HTR-8/SVneo (cell line): ENCODE data around the gene TUBB2A.
A peak's percentile ranks its signal among the peaks of the same experiment; 100 is the strongest.
"Not testable (repeated sequence)": the region's sequence is repeated elsewhere in the genome, so short reads cannot be mapped to it uniquely, and the experiment has no call there.

Source experiments
- DNase-seq: peaks from one replicate; pipeline ENCODE4 v3.0.0; 2011; ENCODE audit warnings: low spot score, mixed read lengths; ENCODE audit not compliant: insufficient read length
- FAIRE-seq: peaks from 2 replicates; lab custom pipeline; 2011; peaks lifted over from hg19 to GRCh38; lab: Jason Lieb, UNC

TUBB2A gene

DNA sequence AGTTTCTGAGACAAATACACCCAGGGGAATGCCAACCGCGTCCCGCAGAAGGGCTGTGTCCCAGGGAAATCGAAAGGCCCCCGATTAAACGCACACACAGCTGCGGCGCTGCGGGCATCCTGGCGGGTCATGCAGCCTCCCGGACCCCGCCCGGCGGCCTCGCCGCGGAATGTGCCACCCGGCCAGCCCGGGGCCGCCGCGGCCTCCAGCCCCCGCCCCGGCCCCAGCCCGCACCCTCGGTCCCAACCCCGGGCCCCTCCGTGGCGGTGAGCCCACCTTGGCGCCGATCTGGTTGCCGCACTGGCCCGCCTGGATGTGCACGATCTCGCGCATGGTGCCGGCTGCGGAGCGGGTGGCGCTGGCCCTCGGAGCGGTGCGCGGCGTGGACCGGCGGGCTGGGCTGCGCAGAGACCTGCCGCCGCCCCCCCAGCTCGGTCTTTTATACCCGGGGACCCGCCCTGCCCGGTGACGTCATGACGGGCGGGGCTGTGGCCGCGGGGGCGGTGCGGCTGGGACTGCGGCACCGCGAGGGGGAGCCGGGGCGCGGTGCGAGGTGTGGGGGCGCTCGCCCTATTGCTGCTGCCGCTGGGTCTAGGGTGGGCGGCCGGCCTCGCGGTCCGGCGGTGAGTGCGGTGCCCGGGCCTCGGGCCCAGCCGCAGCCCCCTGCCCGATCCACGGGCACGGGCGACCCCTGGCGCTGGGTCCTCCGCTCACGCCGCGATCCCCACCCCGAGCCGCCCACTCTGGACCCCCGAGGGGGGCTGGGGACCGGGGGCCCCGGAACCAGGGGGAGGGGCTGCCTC lies at the start of gene TUBB2A:
Gene TUBB2A, minus strand, starts transcription at position 414 of the 803 bp plus-strand sequence. Its CDS starts 81 bp downstream, at position 333.
- DNase-seq (peak; percentile 93), FAIRE-seq (peak; percentile 87)

- DNase-seq, result no peak
These were observed 49.1 kb upstream of the TUBB2A start for GRCh38 chr6:3206339-3207015.

GRCh38 chr6:3205913-3206312 lies 48.6 kb upstream of the TUBB2A start:
- FAIRE-seq (no peak), DNase-seq (no peak)

More at GRCh38 chr6:3206339-3207015, 49.1 kb upstream of the TUBB2A start:
- FAIRE-seq, result no peak

DNA sequence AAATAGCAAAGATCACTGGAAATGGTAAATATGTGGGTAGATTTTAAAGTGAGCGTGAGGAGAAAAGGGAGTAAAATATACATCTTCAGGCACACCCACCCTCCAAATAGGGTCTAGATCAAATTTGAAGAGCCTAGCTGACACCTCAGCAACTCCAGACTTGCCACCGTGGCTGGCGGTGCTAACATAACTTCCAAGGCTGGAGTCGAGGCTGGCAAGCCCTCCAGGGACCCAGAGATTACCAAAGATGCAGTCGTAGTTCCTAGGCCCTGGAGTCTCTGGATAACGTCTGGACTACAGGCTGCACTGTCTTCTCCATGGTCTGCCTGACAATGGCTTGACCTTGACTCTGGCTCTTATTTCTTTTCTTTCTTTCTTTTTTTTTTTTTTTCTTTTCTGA lies 47.6 kb upstream of the TUBB2A start:
- FAIRE-seq, result no peak
- no peak for DNase-seq

DNA sequence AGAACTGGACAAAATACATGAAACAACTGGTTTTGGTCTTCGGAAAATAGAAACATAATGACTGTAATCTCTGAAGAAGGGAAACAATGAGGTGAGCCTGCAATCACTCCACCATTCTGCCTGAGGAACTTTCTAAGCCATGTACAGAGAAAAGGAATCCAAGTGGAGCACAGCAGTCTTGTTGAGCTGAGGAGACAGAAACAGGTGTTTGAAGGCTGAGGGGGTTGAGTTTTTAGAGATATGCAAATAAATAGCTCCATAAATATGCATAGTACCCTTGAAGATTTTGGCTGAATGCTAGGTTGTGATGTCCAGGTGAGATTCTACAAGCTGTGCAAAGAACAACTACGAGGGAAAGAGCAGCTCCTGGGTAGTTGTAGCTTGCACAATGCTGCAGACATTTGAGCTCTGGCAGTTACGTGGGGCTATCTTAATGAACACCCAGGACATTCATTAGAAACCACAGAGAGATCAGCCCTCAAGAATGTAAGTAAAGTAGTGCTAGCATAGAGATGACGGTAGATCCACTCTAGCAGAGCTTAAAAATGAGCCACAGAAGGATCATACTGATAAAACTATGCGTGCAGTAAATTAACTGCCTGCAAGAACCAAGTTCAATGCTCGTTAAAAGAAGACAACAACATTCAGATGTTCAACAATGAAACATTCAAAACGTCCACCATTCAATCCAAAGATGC lies 45.8 kb upstream of the TUBB2A start:
- DNase-seq (no peak), FAIRE-seq (no peak)

DNA sequence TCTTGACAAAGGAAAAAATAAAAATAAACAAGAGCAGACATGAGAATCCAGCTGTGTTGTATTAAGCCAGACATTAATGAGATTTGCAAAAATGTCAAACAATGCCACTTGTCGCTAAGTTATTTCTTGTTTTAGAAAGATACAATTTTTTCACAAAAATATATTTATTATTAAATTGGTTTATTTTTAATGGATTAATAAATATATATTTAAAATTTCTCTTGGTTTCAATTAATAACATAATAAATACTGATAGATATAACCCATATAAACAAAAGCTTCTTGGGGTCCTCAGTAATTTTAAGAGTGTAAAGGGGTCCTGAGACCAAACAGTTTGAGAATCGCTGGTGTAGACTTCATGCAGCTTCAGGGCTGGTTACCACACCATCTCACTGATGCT lies 44.0 kb upstream of the TUBB2A start:
- DNase-seq, result no peak
- FAIRE-seq, result no peak

- no peak for DNase-seq
- FAIRE-seq, result no peak
These were observed 43.3 kb upstream of the TUBB2A start for GRCh38 chr6:3200682-3201081.

DNA sequence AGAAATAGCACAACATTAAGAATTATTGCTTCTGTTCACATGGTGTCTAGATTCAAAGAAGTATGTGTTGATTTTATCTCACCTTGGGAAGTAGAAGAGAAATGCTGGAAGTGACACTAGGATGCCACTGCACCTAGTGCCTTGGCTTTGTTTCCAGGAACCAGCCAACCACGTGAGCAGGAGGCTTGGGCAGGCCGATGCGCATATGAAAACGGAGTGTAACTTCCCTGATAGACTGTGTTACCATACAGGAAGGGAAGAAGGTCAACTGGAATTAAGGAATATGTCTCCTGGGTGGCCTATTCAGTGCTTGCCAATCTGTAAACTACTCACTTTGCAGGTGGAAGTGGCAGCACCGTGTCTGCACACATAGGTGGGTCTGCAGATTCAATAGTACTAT lies 42.0 kb upstream of the TUBB2A start:
- no peak for FAIRE-seq
- DNase-seq, result no peak

- not testable (repeated sequence) for DNase-seq, FAIRE-seq
These were observed 40.4 kb upstream of the TUBB2A start for GRCh38 chr6:3197734-3198133.

DNA sequence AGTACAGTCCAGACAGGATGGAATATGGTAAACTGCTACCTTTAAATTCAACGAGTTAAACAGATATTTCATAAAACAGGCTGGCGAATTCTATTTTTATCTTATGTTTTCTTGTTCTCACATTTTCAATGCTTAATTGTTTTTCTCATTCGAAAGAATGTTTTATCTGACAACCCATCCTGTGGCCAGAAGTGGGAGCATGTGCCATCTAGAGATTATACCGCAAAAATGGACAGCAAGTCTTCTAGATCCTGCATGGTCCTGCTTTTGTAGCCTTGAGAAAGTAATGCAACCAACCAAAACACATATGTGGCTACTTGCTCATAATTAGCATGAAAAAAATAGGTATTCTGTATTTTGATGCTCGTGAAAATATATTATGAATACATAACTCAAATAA lies 39.4 kb upstream of the TUBB2A start:
- FAIRE-seq (no peak), DNase-seq (no peak)

DNA sequence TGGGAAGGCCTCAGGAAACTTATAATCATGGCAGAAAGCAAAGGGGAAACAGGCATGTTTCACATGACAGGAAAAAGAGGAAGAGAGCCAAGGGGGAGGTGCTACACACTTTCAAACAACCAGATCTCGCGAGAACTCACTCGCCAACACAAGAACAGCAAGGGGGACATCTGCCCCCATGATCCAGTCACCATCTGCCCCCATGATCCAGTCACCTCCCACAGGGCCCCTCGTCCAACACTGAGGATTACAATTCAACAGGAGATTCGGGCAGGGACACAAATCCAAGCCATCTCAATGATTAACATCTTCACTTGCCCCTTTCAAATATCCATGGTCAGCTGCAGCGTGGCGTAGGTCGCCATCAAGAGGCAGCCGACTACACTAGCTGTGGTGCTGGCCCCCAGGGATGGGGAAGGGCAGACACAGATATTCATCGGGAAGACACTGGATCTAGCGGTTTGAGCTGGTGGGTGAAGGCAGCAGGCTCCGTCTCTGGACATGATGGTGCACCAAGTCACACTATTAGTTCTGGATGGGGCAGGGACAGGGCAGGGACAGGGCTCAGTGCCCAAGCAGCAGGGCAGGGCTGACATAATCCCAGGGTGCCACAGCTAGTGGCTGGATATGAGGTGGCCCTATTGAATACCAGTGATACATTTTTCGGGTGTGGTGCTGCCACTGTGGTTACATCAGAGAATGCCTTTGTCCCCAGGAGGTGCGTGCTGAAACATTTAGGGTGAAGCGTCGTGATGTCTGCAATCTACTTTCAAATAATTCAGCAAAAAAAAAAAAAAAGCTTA lies 38.6 kb upstream of the TUBB2A start:
- no peak for DNase-seq
- no peak for FAIRE-seq

DNA sequence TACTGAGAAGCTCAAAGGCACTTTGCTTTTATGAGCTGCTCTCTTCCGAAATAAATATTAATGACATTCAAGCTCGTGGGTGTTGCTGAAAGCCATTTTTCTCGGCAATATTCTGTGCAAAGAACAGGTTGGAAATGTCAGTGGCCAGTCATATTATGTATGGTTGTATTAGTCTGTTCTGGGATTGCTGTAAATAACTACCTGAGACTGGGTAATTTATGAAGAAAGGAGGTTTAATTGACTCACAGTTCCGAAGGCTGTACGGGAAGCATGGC lies 38.0 kb upstream of the TUBB2A start:
- FAIRE-seq (no peak), DNase-seq (no peak)

- FAIRE-seq (no peak), DNase-seq (no peak)
These were observed 37.4 kb upstream of the TUBB2A start for GRCh38 chr6:3194535-3195419.

GRCh38 chr6:3193102-3193849 lies 35.9 kb upstream of the TUBB2A start:
- DNase-seq (no peak), FAIRE-seq (no peak)

GRCh38 chr6:3190779-3191178 lies 33.4 kb upstream of the TUBB2A start:
- FAIRE-seq (no peak), DNase-seq (no peak)

GRCh38 chr6:3190056-3190455 lies 32.7 kb upstream of the TUBB2A start:
- FAIRE-seq, result no peak

DNA sequence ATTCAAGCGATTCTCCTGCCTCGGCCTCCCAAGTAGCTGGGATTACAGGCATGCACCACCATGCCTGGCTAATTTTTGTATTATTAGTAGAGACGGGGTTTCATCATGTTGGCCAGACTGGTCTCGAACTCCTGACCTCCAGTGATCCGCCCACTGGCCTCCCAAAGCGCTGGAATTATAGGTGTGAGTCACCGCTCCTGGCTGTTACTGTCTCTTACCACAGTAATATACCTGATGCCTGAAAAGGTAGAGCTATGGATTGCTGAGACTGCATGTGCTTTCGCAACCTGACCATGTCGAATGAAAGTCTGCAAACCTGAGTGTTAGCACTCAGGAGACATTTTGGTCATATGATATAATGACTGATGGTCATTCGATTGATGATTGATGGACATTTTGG lies 31.8 kb upstream of the TUBB2A start:
- DNase-seq, FAIRE-seq: not testable (repeated sequence)

More at GRCh38 chr6:3190056-3190455, 32.7 kb upstream of the TUBB2A start:
- DNase-seq, result no peak

GRCh38 chr6:3188262-3188661 lies 30.9 kb upstream of the TUBB2A start:
- FAIRE-seq, result no peak

DNA sequence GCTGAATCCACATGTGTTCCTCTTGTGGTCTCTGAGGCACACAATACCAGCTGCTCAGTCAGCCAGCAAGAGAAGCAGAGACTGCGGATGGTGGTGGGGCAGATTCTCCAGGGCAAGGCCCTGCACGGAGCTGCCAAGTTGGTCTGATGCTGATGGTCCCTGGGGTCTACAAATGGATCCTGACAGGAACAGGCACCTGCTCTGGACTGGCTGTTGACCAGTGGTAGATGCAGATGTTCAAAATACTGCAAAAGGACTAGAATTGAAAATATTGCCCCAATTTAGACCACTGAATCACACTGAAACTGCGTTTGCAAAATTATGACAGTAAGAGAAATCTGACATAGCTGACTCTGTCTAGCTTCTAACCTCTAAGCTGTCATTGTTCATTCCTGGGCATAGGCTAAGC lies 29.6 kb upstream of the TUBB2A start:
- no peak for FAIRE-seq
- no peak for DNase-seq

More at GRCh38 chr6:3188262-3188661, 30.9 kb upstream of the TUBB2A start:
- DNase-seq, result no peak
